HG03108 (cell line): ENCODE results near the gene PKD1L1.
"Not testable (repeated sequence)": the region's sequence is repeated elsewhere in the genome, so short reads cannot be mapped to it uniquely, and the experiment has no call there.

Experiments
- ATAC-seq: cut with Tn5 transposase; IDR thresholded peaks from one replicate; pipeline ENCODE4 v1.9.1; 2021; ENCODE audit warnings: moderate library complexity; ENCODE audit not compliant: unreplicated experiment

Gene PKD1L1

DNA sequence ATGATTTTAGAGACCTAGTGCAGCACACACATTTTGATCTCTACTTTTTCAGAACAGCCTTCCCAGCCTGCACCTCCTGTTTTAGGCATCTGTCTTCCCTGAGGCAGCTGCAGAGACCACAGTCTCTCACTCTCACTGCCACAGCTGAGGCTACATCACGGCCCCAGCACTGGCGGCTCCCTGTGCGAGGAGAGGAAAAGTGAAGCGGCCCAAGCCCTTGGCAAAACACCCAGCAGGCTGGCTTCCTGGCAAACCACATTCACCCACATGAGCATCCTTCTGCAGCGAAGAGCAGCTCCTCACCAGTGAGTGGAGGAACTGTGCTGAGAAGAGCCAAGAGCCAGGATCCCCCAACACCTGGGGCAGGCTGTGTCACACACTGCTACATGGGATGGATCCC, 17.2 kb upstream of the PKD1L1 start:
- no peak for ATAC-seq

DNA sequence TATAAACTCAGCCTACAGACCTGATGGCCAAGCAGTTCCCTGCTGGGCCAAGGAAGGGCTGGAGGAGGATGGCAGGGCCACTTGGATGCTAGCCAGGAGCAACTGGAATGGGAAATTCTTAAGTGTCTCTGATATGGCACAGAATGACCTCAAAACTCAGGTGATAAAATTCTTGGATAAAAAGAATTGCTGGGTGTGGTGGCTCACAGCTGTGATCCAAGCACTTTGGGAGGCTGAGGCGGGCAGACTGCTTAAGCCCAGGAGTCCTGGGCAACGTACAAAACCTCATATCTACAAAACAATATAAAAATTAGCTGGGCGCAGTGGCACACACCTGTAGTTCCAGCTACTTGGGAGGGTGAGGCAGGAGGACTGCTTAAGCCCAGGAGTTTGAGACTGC, 14.0 kb upstream of the PKD1L1 start:
- ATAC-seq = no peak

DNA sequence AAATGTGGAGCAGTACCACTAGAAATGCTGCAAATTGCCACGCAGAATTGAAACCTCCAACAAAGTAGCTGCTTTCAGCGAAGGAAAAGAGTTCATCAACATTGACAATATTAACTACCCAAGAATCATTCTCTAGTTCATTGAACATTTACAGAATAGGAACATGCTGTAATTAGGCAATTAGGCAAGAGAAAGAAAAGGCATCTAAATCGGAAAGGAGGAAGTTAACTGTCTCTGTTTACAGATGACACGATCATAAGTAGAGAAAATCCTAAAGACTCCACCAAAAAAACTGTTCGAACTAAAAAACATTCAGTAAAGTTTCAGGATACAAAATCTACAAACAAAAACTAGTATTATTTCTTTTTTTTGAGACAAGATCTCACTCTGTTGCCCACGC, 8.9 kb upstream of the PKD1L1 start:
- ATAC-seq = no peak

DNA sequence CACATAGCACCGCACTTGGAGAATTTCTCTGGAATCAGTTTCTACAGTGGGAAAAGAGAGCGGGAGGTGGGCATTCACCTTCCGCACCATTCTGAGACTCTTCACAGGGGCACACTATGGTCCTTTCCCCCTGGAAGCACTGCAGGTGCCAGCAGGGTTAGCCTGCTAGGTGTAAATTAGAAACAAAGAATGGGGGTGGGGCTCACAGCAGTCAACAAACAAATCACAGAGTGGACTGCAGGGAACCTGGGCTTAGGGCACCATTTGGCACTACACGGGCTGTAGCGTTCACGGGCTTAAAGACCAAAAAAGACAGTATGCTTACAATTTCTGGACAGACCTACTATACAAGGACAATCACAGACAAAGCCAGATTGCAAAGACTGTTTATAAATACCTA, 8.0 kb upstream of the PKD1L1 start:
- ATAC-seq = no peak

DNA sequence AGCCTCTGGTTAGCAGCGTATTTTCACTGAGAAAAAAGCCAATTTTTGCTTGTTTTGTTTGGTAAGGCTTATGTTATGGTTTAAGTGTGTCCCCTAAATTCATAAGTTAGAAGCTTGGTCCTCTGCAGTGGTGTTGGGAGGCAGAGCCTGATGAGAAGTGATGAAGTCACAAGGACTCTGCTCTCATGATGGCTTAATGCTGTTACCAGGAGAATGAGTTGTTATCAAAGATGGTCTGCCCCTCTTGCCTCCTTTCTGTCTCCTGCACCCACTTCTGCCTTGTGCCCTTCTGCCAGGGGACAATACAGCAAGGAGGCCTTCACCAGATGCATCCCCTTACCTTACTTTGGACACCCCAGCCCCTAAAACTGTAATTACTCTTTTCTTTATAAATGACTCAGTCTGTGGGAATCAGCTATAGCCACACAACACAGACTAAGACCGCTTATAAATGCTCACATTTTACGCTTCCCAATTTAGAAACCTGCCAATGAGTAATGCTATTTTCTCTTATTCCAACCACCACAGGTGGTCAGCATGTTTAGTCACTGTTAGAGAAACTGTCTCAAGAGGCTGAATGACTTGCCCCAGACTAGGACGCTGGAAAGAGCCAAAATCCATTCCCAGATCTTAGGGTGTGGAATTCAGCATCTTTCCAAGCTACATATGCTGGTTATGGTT, 6.1 kb upstream of the PKD1L1 start:
- no peak for ATAC-seq

DNA sequence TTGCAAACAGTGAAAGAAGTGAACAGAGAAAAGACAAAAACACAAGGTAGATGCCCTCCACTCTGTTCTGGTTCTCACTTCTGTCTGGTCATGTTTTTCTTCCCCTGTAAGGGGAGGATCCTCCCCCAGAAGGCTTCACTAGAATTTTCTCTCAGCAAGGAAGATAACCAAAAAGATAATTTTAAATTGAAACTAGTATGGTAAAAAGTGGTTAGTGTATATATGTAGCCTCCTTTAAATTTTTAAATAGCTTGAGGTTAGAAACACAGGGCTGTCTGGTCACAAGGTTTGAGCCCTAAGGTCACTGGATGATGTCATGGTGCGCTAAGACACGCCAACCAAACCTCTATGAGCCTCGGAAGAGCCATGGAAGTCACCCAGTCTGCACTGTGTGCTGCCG, 5.6 kb upstream of the PKD1L1 start:
- no peak for ATAC-seq

DNA sequence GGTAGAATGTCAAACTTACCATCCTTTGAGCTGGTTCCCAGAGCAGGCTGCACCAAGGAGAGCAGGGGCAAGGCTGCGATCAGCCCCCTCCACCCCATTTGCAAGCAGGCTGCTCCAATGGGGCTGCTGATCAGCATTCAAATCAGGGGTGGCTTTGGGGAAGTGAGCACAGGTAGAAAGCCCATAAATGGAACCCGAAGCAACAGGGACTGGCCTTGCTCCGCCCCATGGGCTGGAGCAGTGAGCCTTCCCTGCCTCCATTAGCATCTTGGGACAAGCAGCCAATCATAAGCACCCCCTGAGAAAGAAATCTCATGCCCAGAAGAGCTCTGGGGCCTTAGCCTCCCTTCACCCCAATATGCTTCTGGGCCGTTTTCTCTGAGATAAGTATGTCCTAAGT, 4.0 kb upstream of the PKD1L1 start:
- ATAC-seq = no peak

DNA sequence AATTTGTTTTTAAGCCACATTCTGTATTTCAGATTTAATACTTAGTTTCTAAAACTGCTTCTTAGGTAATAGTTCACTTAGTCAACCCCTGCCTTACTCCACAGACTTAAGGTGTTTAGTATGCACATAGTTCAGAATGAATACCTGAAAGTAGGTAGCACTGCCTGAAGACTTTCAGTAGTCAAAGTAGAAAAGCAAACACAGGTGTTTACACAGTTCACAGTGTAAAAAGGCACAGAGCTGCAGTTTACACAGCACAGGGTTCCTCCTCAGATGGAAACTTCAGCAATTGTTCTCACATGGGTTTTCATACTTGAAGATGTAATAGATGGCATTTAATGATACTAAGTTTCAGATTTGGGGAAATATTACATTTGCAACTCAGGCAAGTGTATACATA, 3.1 kb upstream of the PKD1L1 start:
- ATAC-seq = no peak

DNA sequence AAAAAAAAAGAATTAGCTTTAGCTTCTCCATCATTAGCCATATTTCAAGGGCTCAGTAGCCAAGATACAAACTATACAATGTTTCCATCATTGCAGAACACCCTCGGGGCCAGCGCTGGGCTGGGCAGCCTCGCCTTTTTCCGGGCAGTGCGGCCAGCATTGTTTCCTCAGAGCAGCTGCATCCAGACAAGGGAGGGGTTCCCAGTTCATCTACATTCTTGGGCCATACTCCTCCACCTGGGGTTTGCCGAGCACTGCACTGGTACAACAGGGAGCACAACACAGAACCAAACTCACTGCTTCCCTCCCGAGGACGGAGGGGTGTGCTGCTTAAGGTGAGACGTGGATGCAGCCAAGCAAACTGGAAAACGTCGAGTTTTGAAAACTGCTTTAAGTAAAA, 2.4 kb upstream of the PKD1L1 start:
- ATAC-seq = no peak

DNA sequence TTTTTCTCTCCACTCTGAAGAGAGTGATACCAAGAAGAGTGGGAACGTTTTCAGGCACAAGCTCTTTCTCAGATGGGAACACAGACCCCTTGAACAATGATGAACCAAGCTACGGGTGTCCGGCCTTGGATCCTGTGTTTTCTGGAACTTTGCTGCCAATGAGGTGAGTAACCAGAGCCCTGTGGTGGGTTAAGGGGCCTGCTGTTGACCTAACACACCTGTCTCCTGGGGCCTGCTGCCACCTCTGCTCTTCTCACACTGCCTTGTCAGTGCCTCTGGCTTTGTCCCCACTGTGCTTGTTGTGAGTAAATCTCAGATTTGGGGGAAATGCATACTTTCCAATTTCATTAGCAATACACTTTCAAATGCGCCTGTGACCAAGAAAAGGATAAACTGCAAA, 1.4 kb upstream of the PKD1L1 start:
- ATAC-seq = no peak

DNA sequence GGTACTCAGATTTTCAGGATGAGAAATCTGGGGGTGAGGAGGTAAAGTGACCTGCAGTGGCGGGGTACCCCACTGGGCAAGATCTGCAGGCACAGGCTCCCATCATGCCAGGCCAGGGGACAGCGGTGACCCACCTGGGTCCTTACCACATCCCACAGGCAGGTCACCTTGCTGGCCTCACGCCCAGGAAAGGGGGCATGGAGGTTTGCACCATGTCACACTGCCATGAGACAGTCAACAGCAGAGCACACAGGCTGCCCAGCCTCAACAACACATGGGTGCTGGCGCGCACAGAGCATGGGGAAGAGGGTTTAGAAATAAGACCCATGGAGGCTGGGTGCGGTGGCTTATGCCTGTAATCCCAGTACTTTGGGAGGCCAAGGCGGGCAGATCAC, 914 bp downstream of the PKD1L1 start:
- no peak for ATAC-seq

DNA sequence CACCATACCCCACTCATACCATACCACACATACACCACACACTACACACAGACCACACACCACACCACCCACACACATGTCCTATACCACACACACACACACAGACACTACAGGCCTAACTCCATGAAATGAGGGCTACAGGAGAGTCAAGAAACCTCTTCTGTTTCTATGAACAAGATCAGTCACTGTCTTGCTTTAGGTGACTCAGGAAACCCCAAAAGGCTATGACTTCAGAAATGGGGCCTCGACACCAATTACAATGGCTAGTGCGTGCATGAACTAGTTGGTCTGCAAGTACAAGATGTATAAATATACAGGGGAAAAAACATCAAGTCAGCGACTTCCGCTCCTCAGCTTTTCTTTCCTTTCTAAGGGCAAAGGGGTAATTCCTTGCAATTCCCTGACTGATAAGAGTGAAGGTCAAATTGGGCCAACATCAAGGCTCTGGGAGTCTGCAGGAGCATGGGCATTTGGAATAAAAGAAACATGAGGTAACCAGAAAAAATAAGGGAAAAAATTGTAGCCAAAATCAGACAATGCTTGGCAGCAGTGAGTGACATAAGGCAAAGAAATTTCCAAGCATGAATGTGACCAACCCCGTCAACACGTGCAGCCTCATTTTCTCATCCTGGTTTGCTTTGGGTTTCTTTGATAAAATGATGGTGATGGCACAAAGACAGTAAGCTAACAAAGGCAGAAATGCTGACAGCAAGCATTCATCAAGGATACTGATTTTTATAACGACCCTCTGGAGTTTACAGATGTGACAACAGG, 1.5 kb downstream of the PKD1L1 start:
- ATAC-seq = no peak

DNA sequence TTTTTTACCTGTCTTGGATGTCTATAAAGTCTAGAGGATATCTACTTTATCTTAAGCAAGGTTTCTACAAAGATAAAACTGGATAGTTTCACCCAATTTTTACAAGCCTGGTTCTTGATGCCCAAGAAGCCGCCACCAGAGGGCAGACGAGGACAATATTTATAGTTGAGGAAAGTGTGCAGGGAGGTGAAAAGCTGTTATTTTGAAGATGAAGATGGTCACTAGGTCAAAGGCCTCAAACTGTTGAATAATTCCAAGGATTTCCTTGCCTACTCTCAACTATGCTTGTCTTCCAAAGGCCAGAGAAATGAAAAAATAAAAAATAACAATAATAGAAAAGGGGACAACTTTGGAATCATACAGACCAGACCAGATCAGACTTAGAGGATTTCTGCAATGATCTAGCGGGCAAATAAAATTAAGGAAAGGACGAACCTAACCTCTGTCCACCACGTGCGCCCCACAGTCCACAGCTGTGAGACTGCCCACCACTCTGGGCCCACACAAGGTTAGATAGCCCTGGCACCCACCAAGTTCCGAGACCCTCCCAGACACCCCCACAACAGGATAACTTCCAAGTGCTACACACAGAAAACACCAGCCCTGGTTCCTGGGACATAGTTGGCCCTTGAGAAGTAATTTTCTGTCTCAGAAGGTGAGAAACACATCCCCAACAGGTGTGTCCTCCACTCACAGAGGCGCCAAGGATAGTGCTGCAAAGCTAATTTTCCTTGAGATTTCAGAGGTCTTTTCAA, 2.8 kb downstream of the PKD1L1 start:
- ATAC-seq = no peak

DNA sequence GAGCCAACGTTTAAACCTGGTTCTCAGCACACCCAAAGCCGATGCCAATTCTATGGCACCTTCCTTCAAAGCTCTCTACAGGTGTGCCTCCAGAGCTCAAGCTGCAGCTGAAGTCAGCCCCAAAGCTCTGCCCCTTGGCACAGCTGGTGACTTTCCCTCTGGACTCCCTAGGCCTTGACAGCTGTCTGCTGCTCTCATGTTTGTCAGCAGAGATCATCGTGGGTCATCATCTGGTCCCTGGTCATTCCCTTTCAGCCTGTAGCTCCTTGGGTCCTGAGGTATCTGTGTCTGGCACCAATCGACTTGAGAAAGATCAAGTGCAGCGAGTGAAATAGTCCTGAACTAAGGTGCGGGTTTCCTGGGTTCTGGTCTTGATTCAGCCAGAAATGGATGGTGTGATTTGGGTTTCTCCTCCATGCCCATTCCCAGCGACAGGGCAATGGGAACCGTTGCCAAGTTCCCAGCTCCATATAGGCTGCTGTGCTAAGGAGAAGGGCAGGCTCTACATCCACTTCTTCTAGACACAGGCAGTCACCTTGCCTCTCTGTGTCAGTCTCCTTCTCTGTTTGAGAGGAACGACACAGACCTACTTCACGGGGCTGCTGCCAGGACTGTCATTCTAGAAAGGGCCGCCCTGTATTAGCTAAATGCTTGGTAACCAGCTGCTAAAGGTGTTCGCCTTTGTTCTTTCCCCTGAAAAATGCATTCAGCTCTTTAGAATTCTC, 3.6 kb downstream of the PKD1L1 start:
- no peak for ATAC-seq

DNA sequence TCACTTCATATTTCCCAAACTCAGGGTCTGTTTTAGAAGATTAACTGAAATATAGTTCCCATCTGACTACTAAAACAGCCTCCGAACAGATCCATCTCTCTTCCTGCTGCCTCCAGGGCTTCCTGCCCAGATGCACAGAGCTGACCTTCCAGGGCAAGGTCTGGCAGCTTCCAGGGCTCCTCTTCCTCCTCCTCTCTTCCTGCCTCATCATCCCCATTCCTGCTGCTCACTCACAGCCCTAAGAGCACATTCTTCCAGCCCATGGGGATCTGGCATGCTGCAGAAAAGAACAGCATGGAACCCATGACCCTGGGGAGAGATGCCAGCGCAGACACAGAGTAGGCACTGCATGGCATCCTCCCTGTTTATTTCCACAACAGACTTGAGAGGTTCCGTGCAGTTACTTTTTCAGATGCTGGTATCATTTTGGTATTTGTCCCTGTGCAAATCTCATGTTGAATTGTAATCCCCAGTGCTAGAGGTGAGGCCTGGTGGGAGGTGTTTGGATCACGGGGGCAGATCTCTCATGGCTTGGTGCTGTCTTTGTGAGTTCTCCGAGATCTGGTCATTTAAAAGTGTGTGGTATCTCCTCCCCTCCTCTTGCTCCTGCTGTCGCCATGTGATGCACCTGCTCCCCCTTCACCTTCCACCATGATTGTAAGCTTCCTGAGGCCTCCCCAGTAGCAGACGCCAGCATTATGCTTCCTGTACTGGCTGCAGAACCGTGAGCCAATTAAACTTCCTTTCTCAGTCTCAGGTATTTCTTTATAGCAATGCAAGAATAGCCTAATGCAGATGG, 4.4 kb downstream of the PKD1L1 start:
- ATAC-seq = no peak

DNA sequence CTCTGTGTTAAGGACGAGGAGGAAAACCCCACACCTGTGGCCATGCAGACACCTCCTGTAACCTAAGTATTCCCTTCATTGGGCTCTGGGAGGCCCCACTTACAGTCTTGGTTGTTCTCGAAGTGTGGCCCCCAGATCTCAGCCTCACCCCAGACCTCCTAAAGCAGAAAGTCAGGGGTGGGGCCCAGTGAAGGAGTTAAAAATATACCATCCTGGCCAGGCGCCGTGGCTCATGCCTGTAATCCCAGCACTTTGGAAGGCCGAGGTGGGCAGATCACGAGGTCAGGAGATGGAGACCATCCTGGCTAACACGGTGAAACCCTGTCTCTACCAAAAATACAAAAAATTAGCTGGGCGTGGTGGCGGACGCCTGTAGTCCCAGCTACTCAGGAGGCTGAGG, 5.6 kb downstream of the PKD1L1 start:
- not testable (repeated sequence) for ATAC-seq

DNA sequence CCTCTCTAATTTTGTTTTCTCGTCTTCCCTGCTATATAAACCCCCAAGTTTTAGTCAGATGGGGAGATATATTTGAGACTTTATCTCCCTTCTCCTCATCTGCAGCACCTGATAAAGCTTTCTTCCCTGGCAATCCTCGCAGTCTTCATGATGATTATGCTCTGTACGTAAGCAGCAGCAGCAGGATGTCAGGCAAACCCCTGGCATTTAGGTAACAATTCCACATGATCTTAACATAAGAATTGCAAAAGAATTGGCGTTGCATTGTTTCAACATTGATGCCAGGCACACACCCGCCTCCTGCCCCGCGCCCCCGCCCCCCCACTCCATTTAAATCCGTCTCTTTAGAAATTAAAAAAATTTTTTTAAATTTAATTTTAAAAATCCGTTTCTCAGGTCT, 6.1 kb downstream of the PKD1L1 start:
- no peak for ATAC-seq

DNA sequence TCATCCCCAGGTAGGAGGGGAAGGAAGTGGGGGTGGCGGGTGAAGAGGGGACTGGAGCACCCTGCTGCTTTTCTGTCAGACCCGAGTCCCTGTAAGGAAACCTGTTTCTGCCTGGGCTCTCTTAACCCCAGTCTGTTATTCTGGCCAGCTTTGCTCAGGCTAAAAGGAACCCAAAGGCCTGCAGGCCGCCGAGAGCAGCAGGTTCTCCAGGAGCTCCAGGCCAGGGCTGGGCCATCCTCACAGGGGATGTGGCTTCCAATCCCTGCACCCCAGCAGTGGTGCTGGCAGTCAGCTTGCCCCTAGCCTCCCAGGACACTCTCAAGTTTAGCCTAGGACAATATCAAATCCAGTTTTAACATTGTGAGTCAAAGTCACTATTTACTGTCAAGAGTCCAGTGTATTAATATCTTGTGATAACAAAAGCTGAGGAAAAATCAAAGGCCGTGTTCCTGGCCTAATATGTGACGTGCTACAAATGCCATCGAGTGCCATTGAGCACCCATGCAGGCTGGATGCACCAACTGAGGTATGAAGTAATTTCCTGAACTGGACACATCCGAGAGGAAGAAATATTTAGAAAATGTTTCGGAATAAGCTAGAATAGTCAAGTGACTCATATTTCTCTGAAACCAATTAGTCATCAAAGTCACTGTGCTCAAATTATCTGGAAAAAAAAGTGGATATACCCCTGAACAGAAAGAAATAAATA, 7.0 kb downstream of the PKD1L1 start:
- no peak for ATAC-seq

DNA sequence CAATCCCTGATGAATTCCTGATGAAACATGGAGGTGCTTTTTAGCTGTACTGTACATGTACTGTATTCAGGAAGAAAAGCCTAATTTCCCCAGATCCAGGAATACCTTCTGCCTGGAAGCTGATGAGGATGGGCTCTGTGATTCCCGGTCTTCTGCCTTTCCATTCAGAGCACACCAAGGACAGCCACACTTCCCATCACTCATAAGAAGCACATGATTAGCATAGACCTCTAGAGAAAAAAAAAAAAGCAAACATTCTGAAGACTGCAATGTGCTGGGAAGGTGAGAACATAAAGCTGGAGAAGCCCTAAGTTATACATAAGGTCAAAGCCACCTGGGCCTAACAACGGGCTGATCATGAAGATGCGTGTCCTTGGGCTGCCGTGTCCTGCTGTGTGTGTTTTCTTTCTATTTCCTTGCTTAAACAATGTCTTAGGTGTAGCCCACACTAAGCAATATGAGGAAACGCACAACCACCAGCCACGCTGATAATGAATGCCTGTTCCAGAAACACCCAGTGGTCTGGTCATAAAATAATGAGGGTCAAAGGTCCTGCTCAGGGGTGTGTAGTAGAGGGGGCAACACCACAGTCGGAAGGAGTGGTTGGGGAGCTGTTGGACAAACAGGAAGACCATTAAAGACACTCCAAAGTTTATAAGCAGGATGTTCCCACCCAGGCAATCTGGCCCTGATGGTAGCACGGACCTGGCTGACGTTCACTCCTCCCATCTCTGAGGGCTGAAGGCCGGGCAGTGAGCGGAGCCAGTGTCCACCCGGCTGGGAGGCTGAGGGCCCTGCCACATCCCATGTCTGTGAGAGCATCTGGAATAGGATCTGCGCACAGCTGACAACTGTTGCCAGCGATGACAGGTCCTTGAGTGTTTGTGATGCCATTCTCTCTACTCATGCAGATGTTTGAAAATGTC, 7.9 kb downstream of the PKD1L1 start:
- ATAC-seq = no peak
